GM19240 (cell line): ENCODE data around the gene VSNL1.
"Not testable (repeated sequence)": the region's sequence is repeated elsewhere in the genome, so short reads cannot be mapped to it uniquely, and the experiment has no call there.

Experiments used
- DNase-seq: peaks from one replicate; pipeline ENCODE4 v3.0.0; 2011; ENCODE audit warnings: low spot score; ENCODE audit not compliant: insufficient read length

Gene VSNL1

GRCh38 chr2:17541531-17541950 is 1.0 kb downstream of the VSNL1 start:
- DNase-seq, result no peak

GRCh38 chr2:17542471-17542870 is 2.0 kb downstream of the VSNL1 start:
- DNase-seq, result no peak

- no peak for DNase-seq
Observed at GRCh38 chr2:17543131-17543660, 2.7 kb downstream of the VSNL1 start.

- no peak for DNase-seq
Observed at GRCh38 chr2:17543848-17544247, 3.4 kb downstream of the VSNL1 start.

- no peak for DNase-seq
Observed at GRCh38 chr2:17544256-17544655, 3.8 kb downstream of the VSNL1 start.

- DNase-seq, result no peak
Observed at GRCh38 chr2:17545680-17546613, 5.5 kb downstream of the VSNL1 start.

GRCh38 chr2:17547237-17547636 is 6.7 kb downstream of the VSNL1 start:
- DNase-seq, result no peak

GRCh38 chr2:17547737-17548136 is 7.2 kb downstream of the VSNL1 start:
- no peak for DNase-seq

GRCh38 chr2:17550907-17551306 is 10.4 kb downstream of the VSNL1 start:
- DNase-seq, result no peak

GRCh38 chr2:17555150-17555549 is 14.7 kb downstream of the VSNL1 start:
- DNase-seq, result no peak

- DNase-seq, result no peak
Observed at GRCh38 chr2:17557596-17557995, 17.1 kb downstream of the VSNL1 start.

GRCh38 chr2:17558053-17558452 is 17.6 kb downstream of the VSNL1 start:
- no peak for DNase-seq

GRCh38 chr2:17558878-17559277 is 18.4 kb downstream of the VSNL1 start:
- no peak for DNase-seq

- DNase-seq, result not testable (repeated sequence)
Observed at GRCh38 chr2:17565726-17566125, 25.2 kb downstream of the VSNL1 start.

GRCh38 chr2:17571681-17572080 is 31.2 kb downstream of the VSNL1 start:
- no peak for DNase-seq

- no peak for DNase-seq
Observed at GRCh38 chr2:17573085-17573803, 32.7 kb downstream of the VSNL1 start.

GRCh38 chr2:17573804-17574175 is 33.3 kb downstream of the VSNL1 start:
- no peak for DNase-seq

GRCh38 chr2:17574406-17575073 is 34.0 kb downstream of the VSNL1 start:
- DNase-seq, result no peak

GRCh38 chr2:17576802-17577201 is 36.3 kb downstream of the VSNL1 start:
- DNase-seq, result no peak

GRCh38 chr2:17578466-17578928 is 38.0 kb downstream of the VSNL1 start:
- no peak for DNase-seq

GRCh38 chr2:17579605-17580318 is 39.3 kb downstream of the VSNL1 start:
- no peak for DNase-seq
